Activated naive CD8-positive, alpha-beta T cell treated with anti-CD3 and anti-CD28 coated beads, Interleukin-2, amount 50 U/mL, for 24 hours (primary cell): ENCODE data around the gene GEN1.
"Not testable (repeated sequence)": the region's sequence is repeated elsewhere in the genome, so short reads cannot be mapped to it uniquely, and the experiment has no call there.

Experiments
- ATAC-seq: fragments of 150-1000 bp; cut with Tn5 transposase; one replicate; pipeline ENCODE4 v1.10.0; 2021
- DNase-seq: peaks from one replicate; pipeline ENCODE4 v3.0.0; 2021
- H3K27ac Mint-ChIP-seq: one replicate; pipeline ENCODE4 v1.8.0; 2021; ENCODE audit warnings: mild to moderate bottlenecking, mixed read lengths
- H3K27me3 Mint-ChIP-seq: one replicate; pipeline ENCODE4 v1.8.0; 2021; ENCODE audit warnings: mixed read lengths
- H3K36me3 Mint-ChIP-seq: one replicate; pipeline ENCODE4 v1.8.0; 2021; ENCODE audit warnings: low read depth, mixed read lengths
- H3K4me1 Mint-ChIP-seq: one replicate; pipeline ENCODE4 v1.8.0; 2021; ENCODE audit warnings: mixed read lengths
- H3K4me3 Mint-ChIP-seq: one replicate; pipeline ENCODE4 v1.8.0; 2021; ENCODE audit warnings: mild to moderate bottlenecking, moderate library complexity, mixed read lengths
- H3K9me3 Mint-ChIP-seq: one replicate; pipeline ENCODE4 v1.8.0; 2021; ENCODE audit warnings: mixed read lengths

GEN1 gene

GRCh38 chr2:17818235-17818815, 64.4 kb downstream of the GEN1 start:
- peaks cover 10% of the 10 kb centered on the region for H3K4me1 Mint-ChIP-seq
- peaks cover 2% of the 10 kb centered on the region for H3K27me3 Mint-ChIP-seq
- no peak overlapping the region for H3K4me3 Mint-ChIP-seq
- no peak overlapping the region for H3K27ac Mint-ChIP-seq
- H3K9me3 Mint-ChIP-seq: no peaks in the 10 kb centered on the region
- ATAC-seq (no peak), DNase-seq (no peak)
- no peaks in the 10 kb centered on the region for H3K36me3 Mint-ChIP-seq

- ATAC-seq: no peak
- H3K4me1 Mint-ChIP-seq: peaks cover 3% of the 10 kb centered on the region
Measured at GRCh38 chr2:17821080-17821479, 67.1 kb downstream of the GEN1 start.

GRCh38 chr2:17821535-17822444, 67.9 kb downstream of the GEN1 start:
- H3K4me1 Mint-ChIP-seq: peaks cover 3% of the 10 kb centered on the region
- no peaks in the 10 kb centered on the region for H3K9me3 Mint-ChIP-seq
- no peak overlapping the region for H3K4me3 Mint-ChIP-seq
- H3K27me3 Mint-ChIP-seq: peaks cover 8% of the 10 kb centered on the region
- H3K36me3 Mint-ChIP-seq: no peaks in the 10 kb centered on the region
- ATAC-seq: no peak
- no peak for DNase-seq
- H3K27ac Mint-ChIP-seq: peak overlapping the region; percentile 20

More at GRCh38 chr2:17821080-17821479, 67.1 kb downstream of the GEN1 start:
- no peak for DNase-seq
- Mint-ChIP-seq H3K4me3 (no peak overlapping the region), H3K27me3 (peaks cover 8% of the 10 kb centered on the region), H3K9me3 (no peaks in the 10 kb centered on the region), H3K36me3 (no peaks in the 10 kb centered on the region), H3K27ac (no peak overlapping the region)

DNA sequence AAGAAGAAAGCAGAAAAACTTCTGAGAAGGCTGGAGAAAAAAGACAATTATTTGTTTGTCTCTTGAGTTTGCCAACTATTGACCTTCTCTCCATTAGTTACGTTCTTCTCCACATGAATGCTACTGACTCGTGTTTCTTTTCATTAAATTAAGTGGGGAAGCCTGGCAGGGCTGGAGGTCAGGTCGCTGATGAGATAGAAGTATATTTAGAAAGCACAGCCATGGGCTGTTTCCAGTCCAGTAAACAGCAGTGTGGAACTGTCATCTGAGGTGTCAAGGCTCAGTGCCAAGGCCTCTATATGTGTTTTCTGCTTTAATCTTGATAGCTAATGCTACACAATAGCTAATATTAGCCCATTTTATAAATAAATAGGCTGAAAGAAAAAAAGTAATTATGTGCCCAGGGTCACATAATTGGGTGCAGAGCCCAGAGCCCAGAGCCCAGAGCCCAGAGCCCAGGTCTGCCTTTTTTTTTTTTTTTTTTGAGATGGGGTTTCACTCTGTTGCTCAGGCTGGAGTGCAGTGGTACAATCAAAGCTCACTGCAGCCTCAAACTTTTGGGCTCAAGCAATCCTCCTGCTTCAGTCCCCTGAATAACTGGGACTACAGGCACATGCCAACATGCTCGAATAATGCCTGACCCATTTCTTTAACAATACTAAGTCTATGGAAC, 68.6 kb downstream of the GEN1 start:
- H3K36me3 Mint-ChIP-seq: no peaks in the 10 kb centered on the region
- peaks cover 3% of the 10 kb centered on the region for H3K4me1 Mint-ChIP-seq
- no peaks in the 10 kb centered on the region for H3K9me3 Mint-ChIP-seq
- no peak overlapping the region for H3K27ac Mint-ChIP-seq
- no peak overlapping the region for H3K4me3 Mint-ChIP-seq
- ATAC-seq (no peak), DNase-seq (no peak)
- peaks cover 8% of the 10 kb centered on the region for H3K27me3 Mint-ChIP-seq

DNA sequence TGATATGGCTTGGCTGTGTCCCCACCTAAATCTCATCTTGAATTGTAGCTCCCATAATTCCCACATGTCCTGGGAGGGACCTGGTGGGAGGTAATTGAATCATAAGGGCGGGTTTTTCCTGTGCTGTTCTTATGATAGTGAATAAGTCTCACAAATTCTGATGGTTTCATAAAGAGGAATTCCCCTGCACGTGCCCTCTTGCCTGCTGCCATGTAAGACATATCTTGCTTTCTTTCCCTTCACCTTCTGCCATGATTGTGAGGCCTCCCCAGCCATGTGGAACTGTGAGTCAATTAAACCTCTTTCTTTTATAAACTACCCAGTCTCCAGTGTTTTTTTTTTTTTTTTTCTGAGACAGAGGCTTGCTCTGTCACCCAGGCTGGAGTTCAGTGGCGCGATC, 69.7 kb downstream of the GEN1 start:
- H3K4me3 Mint-ChIP-seq: not testable (repeated sequence)

GRCh38 chr2:17827316-17827715, 73.4 kb downstream of the GEN1 start:
- ATAC-seq: no peak
- Mint-ChIP-seq H3K9me3 (no peaks in the 10 kb centered on the region), H3K27ac (no peak overlapping the region), H3K27me3 (peaks cover 33% of the 10 kb centered on the region), H3K4me3 (no peak overlapping the region), H3K4me1 (no peaks in the 10 kb centered on the region), H3K36me3 (no peaks in the 10 kb centered on the region)
- no peak for DNase-seq

More for the DNA sequence above, 69.7 kb downstream of the GEN1 start:
- ATAC-seq, DNase-seq, H3K36me3 Mint-ChIP-seq, H3K9me3 Mint-ChIP-seq, H3K4me1 Mint-ChIP-seq, H3K27ac Mint-ChIP-seq: not testable (repeated sequence)
- H3K27me3 Mint-ChIP-seq: peaks cover 10% of the 10 kb centered on the region

GRCh38 chr2:17827785-17828184, 73.8 kb downstream of the GEN1 start:
- H3K27me3 Mint-ChIP-seq: peaks cover 33% of the 10 kb centered on the region
- no peak for ATAC-seq
- no peak for DNase-seq
- no peaks in the 10 kb centered on the region for H3K36me3 Mint-ChIP-seq
- no peak overlapping the region for H3K4me3 Mint-ChIP-seq
- no peak overlapping the region for H3K27ac Mint-ChIP-seq
- no peaks in the 10 kb centered on the region for H3K4me1 Mint-ChIP-seq
- no peaks in the 10 kb centered on the region for H3K9me3 Mint-ChIP-seq

GRCh38 chr2:17830053-17831034, 76.4 kb downstream of the GEN1 start:
- H3K4me3 Mint-ChIP-seq: no peak overlapping the region
- H3K4me1 Mint-ChIP-seq: no peaks in the 10 kb centered on the region
- H3K36me3 Mint-ChIP-seq: no peaks in the 10 kb centered on the region
- no peak overlapping the region for H3K27ac Mint-ChIP-seq
- ATAC-seq (peak; percentile 63), DNase-seq (peak; percentile 70)
- H3K27me3 Mint-ChIP-seq: peaks cover 28% of the 10 kb centered on the region
- no peaks in the 10 kb centered on the region for H3K9me3 Mint-ChIP-seq

DNA sequence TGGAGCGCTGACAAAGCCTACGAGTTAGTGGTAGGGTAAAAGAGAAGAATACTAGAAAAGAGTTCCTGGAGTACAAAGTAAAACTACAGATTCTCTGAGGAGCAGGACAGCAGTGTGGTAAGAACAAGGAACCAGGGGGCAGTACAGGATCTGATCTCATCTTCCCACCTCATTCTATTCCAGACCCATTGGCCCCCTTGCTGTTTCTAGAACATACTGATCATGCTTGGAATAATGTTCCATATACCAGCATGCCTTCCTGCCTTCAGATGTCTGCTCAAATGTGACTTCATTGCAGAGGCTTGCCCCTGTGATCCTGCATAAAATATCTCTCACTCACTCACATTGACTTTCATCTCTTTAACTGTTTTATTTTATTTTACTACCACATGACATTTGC, 81.6 kb downstream of the GEN1 start:
- Mint-ChIP-seq H3K9me3 (no peaks in the 10 kb centered on the region), H3K27me3 (peaks cover 26% of the 10 kb centered on the region), H3K4me3 (no peak overlapping the region), H3K27ac (no peak overlapping the region), H3K36me3 (no peaks in the 10 kb centered on the region), H3K4me1 (no peaks in the 10 kb centered on the region)
- ATAC-seq (no peak), DNase-seq (no peak)
